ENCODE results near the gene DIP2B.
A peak's percentile ranks its signal among the peaks of the same experiment; 100 is the strongest.

Gene DIP2B

GRCh38 chr12:50776749-50777728, 272.3 kb downstream of the DIP2B start:
- Histone ChIP-seq H3K4me3 (ENCODE audit: low read depth, low read length) (no peak overlapping the region), H3K27me3 (ENCODE audit: control insufficient read depth, insufficient read depth, low read length) (no peaks in the 10 kb centered on the region), H3K27ac (ENCODE audit: low read depth, low read length) (no peak overlapping the region), H3K4me1 (ENCODE audit: control insufficient read depth, insufficient read depth, low read length) (no peaks in the 10 kb centered on the region), H3K9me3 (ENCODE audit: control insufficient read depth, insufficient read depth, low read depth, low read length) (no peaks in the 10 kb centered on the region), H3K9ac (ENCODE audit: low read length) (no peak overlapping the region), H3K36me3 (ENCODE audit: control insufficient read depth, insufficient read depth, low read length) (peaks cover 4% of the 10 kb centered on the region; the same call in 1 of the 2 replicates)

- Histone ChIP-seq H3K9me3 (ENCODE audit: control insufficient read depth, insufficient read depth, low read depth, low read length) (no peaks in the 10 kb centered on the region), H3K27ac (ENCODE audit: low read depth, low read length) (no peak overlapping the region), H3K9ac (ENCODE audit: low read length) (no peak overlapping the region), H3K36me3 (ENCODE audit: control insufficient read depth, insufficient read depth, low read length) (peaks cover 4% of the 10 kb centered on the region; the same call in 1 of the 2 replicates), H3K27me3 (ENCODE audit: control insufficient read depth, insufficient read depth, low read length) (no peaks in the 10 kb centered on the region), H3K4me1 (ENCODE audit: control insufficient read depth, insufficient read depth, low read length) (no peaks in the 10 kb centered on the region), H3K4me3 (ENCODE audit: low read depth, low read length) (no peak overlapping the region)
Observed at GRCh38 chr12:50778663-50779590, 274.1 kb downstream of the DIP2B start.

- Histone ChIP-seq H3K27me3 (ENCODE audit: control insufficient read depth, insufficient read depth, low read length) (no peaks in the 10 kb centered on the region), H3K4me1 (ENCODE audit: control insufficient read depth, insufficient read depth, low read length) (no peaks in the 10 kb centered on the region), H3K9me3 (ENCODE audit: control insufficient read depth, insufficient read depth, low read depth, low read length) (no peaks in the 10 kb centered on the region), H3K4me3 (ENCODE audit: low read depth, low read length) (no peak overlapping the region), H3K9ac (ENCODE audit: low read length) (no peak overlapping the region), H3K36me3 (ENCODE audit: control insufficient read depth, insufficient read depth, low read length) (peaks cover 4% of the 10 kb centered on the region; the same call in 1 of the 2 replicates), H3K27ac (ENCODE audit: low read depth, low read length) (no peak overlapping the region)
Observed at GRCh38 chr12:50780013-50780412, 275.2 kb downstream of the DIP2B start.

GRCh38 chr12:50784501-50784900, 279.7 kb downstream of the DIP2B start:
- Histone ChIP-seq H3K4me1 (ENCODE audit: control insufficient read depth, insufficient read depth, low read length) (no peaks in the 10 kb centered on the region), H3K9me3 (ENCODE audit: control insufficient read depth, insufficient read depth, low read depth, low read length) (no peaks in the 10 kb centered on the region), H3K27me3 (ENCODE audit: control insufficient read depth, insufficient read depth, low read length) (no peaks in the 10 kb centered on the region), H3K9ac (ENCODE audit: low read length) (no peak overlapping the region), H3K36me3 (ENCODE audit: control insufficient read depth, insufficient read depth, low read length) (peaks cover 4% of the 10 kb centered on the region; the same call in 1 of the 2 replicates), H3K27ac (ENCODE audit: low read depth, low read length) (no peak overlapping the region), H3K4me3 (ENCODE audit: low read depth, low read length) (no peak overlapping the region)

- peaks cover 4% of the 10 kb centered on the region; the same call in 1 of the 2 replicates for H3K36me3 ChIP-seq (ENCODE audit: control insufficient read depth, insufficient read depth, low read length)
- no peak overlapping the region for H3K9ac ChIP-seq (ENCODE audit: low read length)
- no peak overlapping the region for H3K4me3 ChIP-seq (ENCODE audit: low read depth, low read length)
- H3K27ac ChIP-seq (ENCODE audit: low read depth, low read length), result no peak overlapping the region
- H3K9me3 ChIP-seq (ENCODE audit: control insufficient read depth, insufficient read depth, low read depth, low read length), result no peaks in the 10 kb centered on the region
- H3K27me3 ChIP-seq (ENCODE audit: control insufficient read depth, insufficient read depth, low read length), result no peaks in the 10 kb centered on the region
- no peaks in the 10 kb centered on the region for H3K4me1 ChIP-seq (ENCODE audit: control insufficient read depth, insufficient read depth, low read length)
Observed at GRCh38 chr12:50785406-50786001, 280.7 kb downstream of the DIP2B start.

- Histone ChIP-seq H3K36me3 (ENCODE audit: control insufficient read depth, insufficient read depth, low read length) (no peaks in the 10 kb centered on the region; the same call in 1 of the 2 replicates), H3K9ac (ENCODE audit: low read length) (no peak overlapping the region), H3K4me1 (ENCODE audit: control insufficient read depth, insufficient read depth, low read length) (no peaks in the 10 kb centered on the region), H3K27ac (ENCODE audit: low read depth, low read length) (peak overlapping the region; percentile 42; the same call in 1 of the 2 replicates), H3K9me3 (ENCODE audit: control insufficient read depth, insufficient read depth, low read depth, low read length) (no peaks in the 10 kb centered on the region), H3K4me3 (ENCODE audit: low read depth, low read length) (no peak overlapping the region), H3K27me3 (ENCODE audit: control insufficient read depth, insufficient read depth, low read length) (no peaks in the 10 kb centered on the region)
Observed at GRCh38 chr12:50786498-50787231, 281.9 kb downstream of the DIP2B start.

- no peaks in the 10 kb centered on the region for H3K9me3 ChIP-seq (ENCODE audit: control insufficient read depth, insufficient read depth, low read depth, low read length)
- H3K9ac ChIP-seq (ENCODE audit: low read length), result no peak overlapping the region
- no peak overlapping the region for H3K27ac ChIP-seq (ENCODE audit: low read depth, low read length)
- H3K27me3 ChIP-seq (ENCODE audit: control insufficient read depth, insufficient read depth, low read length), result no peaks in the 10 kb centered on the region
- no peaks in the 10 kb centered on the region for H3K36me3 ChIP-seq (ENCODE audit: control insufficient read depth, insufficient read depth, low read length)
- no peaks in the 10 kb centered on the region for H3K4me1 ChIP-seq (ENCODE audit: control insufficient read depth, insufficient read depth, low read length)
- no peak overlapping the region for H3K4me3 ChIP-seq (ENCODE audit: low read depth, low read length)
Observed at GRCh38 chr12:50787618-50788017, 282.8 kb downstream of the DIP2B start.

GRCh38 chr12:50788561-50788960, 283.8 kb downstream of the DIP2B start:
- Histone ChIP-seq H3K36me3 (ENCODE audit: control insufficient read depth, insufficient read depth, low read length) (no peaks in the 10 kb centered on the region), H3K9ac (ENCODE audit: low read length) (no peak overlapping the region), H3K9me3 (ENCODE audit: control insufficient read depth, insufficient read depth, low read depth, low read length) (no peaks in the 10 kb centered on the region), H3K27me3 (ENCODE audit: control insufficient read depth, insufficient read depth, low read length) (no peaks in the 10 kb centered on the region), H3K27ac (ENCODE audit: low read depth, low read length) (no peak overlapping the region), H3K4me3 (ENCODE audit: low read depth, low read length) (no peak overlapping the region), H3K4me1 (ENCODE audit: control insufficient read depth, insufficient read depth, low read length) (no peaks in the 10 kb centered on the region)

- no peak overlapping the region for H3K27ac ChIP-seq (ENCODE audit: low read depth, low read length)
- H3K4me1 ChIP-seq (ENCODE audit: control insufficient read depth, insufficient read depth, low read length), result no peaks in the 10 kb centered on the region
- H3K27me3 ChIP-seq (ENCODE audit: control insufficient read depth, insufficient read depth, low read length), result no peaks in the 10 kb centered on the region
- H3K4me3 ChIP-seq (ENCODE audit: low read depth, low read length), result no peak overlapping the region
- no peak overlapping the region for H3K9ac ChIP-seq (ENCODE audit: low read length)
- H3K36me3 ChIP-seq (ENCODE audit: control insufficient read depth, insufficient read depth, low read length), result no peaks in the 10 kb centered on the region
- no peaks in the 10 kb centered on the region for H3K9me3 ChIP-seq (ENCODE audit: control insufficient read depth, insufficient read depth, low read depth, low read length)
Observed at GRCh38 chr12:50790081-50790480, 285.3 kb downstream of the DIP2B start.

All from HUES6 (cell line).